GM23338 (cell line): Measurements from ENCODE around the gene FKBP7. TPM values are rescaled to one million over a fixed set of nuclear protein-coding genes. Genes with fewer than 3 reads are reported as not detected.

Experiments used
- ATAC-seq: fragments of 200-7000 bp; cut with Tn5 transposase; 3 replicates; pipeline ENCODE4 v1.9.1; 2020
- DNase-seq: peaks from one replicate; pipeline ENCODE4 v3.0.0-alpha.2; 2015; ENCODE audit warnings: low spot score
- H2AFZ ChIP-seq: fragments of 200-600 bp; sonication (generic); 2 replicates; pipeline ENCODE4 v1.8.0; 2016; ENCODE audit warnings: antibody characterized with exemption, mild to moderate bottlenecking, moderate library complexity
- H3F3A ChIP-seq: fragments of 200-600 bp; sonication (generic); replicated peaks from 2 replicates; pipeline ENCODE4 v1.8.0; 2017; ENCODE audit warnings: antibody characterized with exemption, mixed run types, low read depth
- H3K27ac ChIP-seq: fragments of 200-600 bp; sonication (generic); 2 replicates; pipeline ENCODE4 v1.6.1; 2016; ENCODE audit warnings: low read depth
- H3K27me3 ChIP-seq: fragments of 200-600 bp; sonication (generic); 2 replicates; pipeline ENCODE4 v1.8.0; 2016; ENCODE audit warnings: mild to moderate bottlenecking, mixed run types, moderate library complexity; ENCODE audit not compliant: insufficient read depth
- H3K36me3 ChIP-seq: fragments of 200-600 bp; sonication (generic); 2 replicates; pipeline ENCODE4 v1.8.0; 2016; ENCODE audit warnings: mild to moderate bottlenecking; ENCODE audit not compliant: insufficient read depth
- H3K4me1 ChIP-seq: fragments of 200-600 bp; sonication (generic); 2 replicates; pipeline ENCODE4 v1.8.0; 2016; ENCODE audit warnings: mild to moderate bottlenecking, moderate library complexity; ENCODE audit not compliant: insufficient read depth
- H3K4me2 ChIP-seq: fragments of 200-600 bp; sonication (generic); 2 replicates; pipeline ENCODE4 v1.7.1; 2017; ENCODE audit warnings: mixed run types
- H3K4me3 ChIP-seq: fragments of 200-600 bp; sonication (generic); 2 replicates; pipeline ENCODE4 v1.6.1; 2016; ENCODE audit warnings: mixed run types
- H3K79me2 ChIP-seq: fragments of 200-600 bp; sonication (generic); replicated peaks from 2 replicates; pipeline ENCODE4 v1.8.0; 2017; ENCODE audit warnings: mild to moderate bottlenecking; ENCODE audit not compliant: insufficient read depth
- H3K9me2 ChIP-seq: fragments of 200-600 bp; sonication (generic); 2 replicates; pipeline ENCODE4 v1.8.0; 2017; ENCODE audit not compliant: insufficient read depth
- H4K20me1 ChIP-seq: fragments of 200-600 bp; sonication (generic); replicated peaks from 2 replicates; pipeline ENCODE4 v1.8.0; 2017; ENCODE audit warnings: mild to moderate bottlenecking; ENCODE audit not compliant: insufficient read depth
- H3K27ac Mint-ChIP-seq: 2 replicates; pipeline ENCODE4 v1.8.0; 2020; ENCODE audit warnings: inconsistent platforms, mild to moderate bottlenecking, moderate library complexity, mixed read lengths
- H3K27me3 Mint-ChIP-seq: 3 replicates; pipeline ENCODE4 v1.8.0; 2022; ENCODE audit warnings: low read depth, mild to moderate bottlenecking, moderate library complexity, mixed read lengths, inconsistent platforms; ENCODE audit not compliant: insufficient read depth, poor library complexity
- H3K36me3 Mint-ChIP-seq: 3 replicates; pipeline ENCODE4 v1.8.0; 2021; ENCODE audit warnings: low read depth, mild to moderate bottlenecking, inconsistent platforms, moderate library complexity, mixed read lengths
- H3K4me1 Mint-ChIP-seq: 3 replicates; pipeline ENCODE4 v1.8.0; 2020; ENCODE audit warnings: mild to moderate bottlenecking, inconsistent platforms, mixed read lengths
- H3K4me3 Mint-ChIP-seq: 3 replicates; pipeline ENCODE4 v1.8.0; 2021; ENCODE audit warnings: moderate library complexity, mild to moderate bottlenecking, inconsistent platforms, mixed read lengths
- H3K9me3 Mint-ChIP-seq: 3 replicates; pipeline ENCODE4 v1.8.0; 2020; ENCODE audit warnings: moderate library complexity, mild to moderate bottlenecking, inconsistent platforms, mixed read lengths
- CREB1 ChIP-seq: fragments of 250-450 bp; sonication (Bioruptor Pico); IDR thresholded peaks from 2 replicates; pipeline ENCODE4 v1.5.0; 2020; ENCODE audit warnings: low read depth, mild to moderate bottlenecking, moderate library complexity
- EZH2 ChIP-seq: fragments of 200-600 bp; sonication (generic); IDR thresholded peaks from one replicate; pipeline ENCODE4 v1.8.0; 2017; ENCODE audit warnings: antibody characterized with exemption, mild to moderate bottlenecking, low read depth; ENCODE audit not compliant: unreplicated experiment
- EZH2phosphoT487 ChIP-seq: fragments of 200-600 bp; sonication (generic); IDR thresholded peaks from one replicate; pipeline ENCODE4 v1.8.1; 2018; ENCODE audit warnings: antibody characterized with exemption; ENCODE audit not compliant: unreplicated experiment
- JUNB ChIP-seq: IDR thresholded peaks from one replicate; pipeline ENCODE4 v1.6.1; 2016; ENCODE audit warnings: antibody characterized with exemption; ENCODE audit not compliant: unreplicated experiment
- NANOG ChIP-seq: IDR thresholded peaks from 2 replicates; pipeline ENCODE4 v1.6.1; 2016; ENCODE audit warnings: antibody characterized with exemption, borderline replicate concordance
- POLR2AphosphoS5 ChIP-seq: IDR thresholded peaks from 2 replicates; pipeline ENCODE4 v1.6.1; 2016; ENCODE audit warnings: antibody characterized with exemption, low read depth
- STAT1 ChIP-seq: IDR thresholded peaks from one replicate; pipeline ENCODE4 v1.6.1; 2016; ENCODE audit warnings: antibody characterized with exemption; ENCODE audit not compliant: unreplicated experiment
- ZNF114 ChIP-seq: fragments of 250-450 bp; sonication (Bioruptor Pico); IDR thresholded peaks from 2 replicates; pipeline ENCODE4 v1.5.0; 2020; ENCODE audit warnings: mild to moderate bottlenecking, moderate library complexity
- ZNF331 ChIP-seq: fragments of 250-450 bp; sonication (Bioruptor Pico); IDR thresholded peaks from 2 replicates; pipeline ENCODE4 v1.5.0; 2020; ENCODE audit warnings: low read depth, mild to moderate bottlenecking, moderate library complexity
- polyA plus RNA-seq: library from polyadenylated mRNA; unstranded; fragments of >200 nt; fragmentation: Nextera tagmentation; extraction: Ambion mirVana; gene quantifications from 2 replicates; pipeline ENCODE4 v1.2.1, GENCODE V29; 2016
- total RNA-seq: library from RNA; depleted of rRNA; stranded (reverse); fragments of >200 nt; shearing (Covaris generic); gene quantifications from 2 replicates; pipeline ENCODE4 v1.2.3, GENCODE V29; 2014
- TF ChIP-seq, protein P1 (sequence below): fragments of 250-450 bp; sonication (Bioruptor Pico); IDR thresholded peaks from 2 replicates; pipeline ENCODE4 v1.5.0; 2020; ENCODE audit warnings: mild to moderate bottlenecking, moderate library complexity
- TF ChIP-seq, protein P2 (sequence below): IDR thresholded peaks from one replicate; pipeline ENCODE4 v1.6.1; 2018; ENCODE audit warnings: antibody characterized with exemption; ENCODE audit not compliant: unreplicated experiment
- TF ChIP-seq, protein P3 (sequence below), 2 experiments: fragments of 200-600 bp in 1 of 2; sonication (generic) in 1 of 2; conservative IDR thresholded peaks; 2 replicates each; pipeline versions ENCODE4 v1.5.1 to v1.6.1; 2016 to 2017; ENCODE audit warnings: antibody characterized with exemption in 2 of 2, low read depth in 2 of 2, mild to moderate bottlenecking in 2 of 2, moderate library complexity in 1 of 2
- TF ChIP-seq, protein P4 (sequence below): IDR thresholded peaks from 2 replicates; pipeline ENCODE4 v1.6.1; 2016; ENCODE audit warnings: antibody characterized with exemption

FKBP7 gene
- total and polyA plus RNA-seq, 2 experiments from 2014 or later = 8.3 to 9.0 TPM

DNA sequence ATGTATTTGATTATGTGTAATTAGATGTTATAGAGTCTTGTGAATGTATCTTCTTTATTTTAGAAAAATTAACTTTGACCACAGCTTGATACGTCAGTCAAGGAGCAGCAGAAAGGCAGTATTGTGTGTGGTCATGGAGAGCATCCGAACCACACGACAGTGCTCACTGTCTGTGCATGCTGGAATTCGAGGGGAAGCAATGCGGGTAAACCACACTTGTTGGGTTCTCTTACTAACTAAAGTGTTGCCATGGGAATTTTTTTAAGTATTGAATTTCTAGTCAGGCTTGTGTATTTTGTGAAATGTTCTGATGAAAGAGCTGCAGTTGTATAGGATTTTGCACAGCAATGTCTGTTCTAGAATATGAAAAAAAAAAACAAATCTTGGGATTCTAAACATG is 22.5 kb downstream of the FKBP7 start:
- H3K4me3 Mint-ChIP-seq = no peak overlapping the region

More for the DNA sequence above, 22.5 kb downstream of the FKBP7 start:
- no peaks in the 10 kb centered on the region for H3K79me2 ChIP-seq
- H3F3A ChIP-seq = 0 out of 2 replicates have a peak, but pooled peaks cover 4% of the 10 kb centered on the region
- no peaks in the 10 kb centered on the region for H4K20me1 ChIP-seq
- H3K36me3 ChIP-seq = no peaks in the 10 kb centered on the region
- no peak overlapping the region for H3K27ac ChIP-seq
- DNase-seq (no peak), ATAC-seq (no peak)
- H2AFZ ChIP-seq = peak overlapping the region; percentile 21; the same call in 1 of the 2 replicates
- Mint-ChIP-seq H3K27me3 (peaks cover 7% of the 10 kb centered on the region), H3K27ac (no peak overlapping the region), H3K9me3 (no peaks in the 10 kb centered on the region), H3K4me1 (peaks cover 5% of the 10 kb centered on the region; the same call in 1 of the 3 replicates), H3K36me3 (no peaks in the 10 kb centered on the region)
- peaks cover 6% of the 10 kb centered on the region; the same call in 1 of the 2 replicates for H3K9me2 ChIP-seq
- H3K4me3 ChIP-seq = no peak overlapping the region
- TF ChIP-seq, protein P1, sequence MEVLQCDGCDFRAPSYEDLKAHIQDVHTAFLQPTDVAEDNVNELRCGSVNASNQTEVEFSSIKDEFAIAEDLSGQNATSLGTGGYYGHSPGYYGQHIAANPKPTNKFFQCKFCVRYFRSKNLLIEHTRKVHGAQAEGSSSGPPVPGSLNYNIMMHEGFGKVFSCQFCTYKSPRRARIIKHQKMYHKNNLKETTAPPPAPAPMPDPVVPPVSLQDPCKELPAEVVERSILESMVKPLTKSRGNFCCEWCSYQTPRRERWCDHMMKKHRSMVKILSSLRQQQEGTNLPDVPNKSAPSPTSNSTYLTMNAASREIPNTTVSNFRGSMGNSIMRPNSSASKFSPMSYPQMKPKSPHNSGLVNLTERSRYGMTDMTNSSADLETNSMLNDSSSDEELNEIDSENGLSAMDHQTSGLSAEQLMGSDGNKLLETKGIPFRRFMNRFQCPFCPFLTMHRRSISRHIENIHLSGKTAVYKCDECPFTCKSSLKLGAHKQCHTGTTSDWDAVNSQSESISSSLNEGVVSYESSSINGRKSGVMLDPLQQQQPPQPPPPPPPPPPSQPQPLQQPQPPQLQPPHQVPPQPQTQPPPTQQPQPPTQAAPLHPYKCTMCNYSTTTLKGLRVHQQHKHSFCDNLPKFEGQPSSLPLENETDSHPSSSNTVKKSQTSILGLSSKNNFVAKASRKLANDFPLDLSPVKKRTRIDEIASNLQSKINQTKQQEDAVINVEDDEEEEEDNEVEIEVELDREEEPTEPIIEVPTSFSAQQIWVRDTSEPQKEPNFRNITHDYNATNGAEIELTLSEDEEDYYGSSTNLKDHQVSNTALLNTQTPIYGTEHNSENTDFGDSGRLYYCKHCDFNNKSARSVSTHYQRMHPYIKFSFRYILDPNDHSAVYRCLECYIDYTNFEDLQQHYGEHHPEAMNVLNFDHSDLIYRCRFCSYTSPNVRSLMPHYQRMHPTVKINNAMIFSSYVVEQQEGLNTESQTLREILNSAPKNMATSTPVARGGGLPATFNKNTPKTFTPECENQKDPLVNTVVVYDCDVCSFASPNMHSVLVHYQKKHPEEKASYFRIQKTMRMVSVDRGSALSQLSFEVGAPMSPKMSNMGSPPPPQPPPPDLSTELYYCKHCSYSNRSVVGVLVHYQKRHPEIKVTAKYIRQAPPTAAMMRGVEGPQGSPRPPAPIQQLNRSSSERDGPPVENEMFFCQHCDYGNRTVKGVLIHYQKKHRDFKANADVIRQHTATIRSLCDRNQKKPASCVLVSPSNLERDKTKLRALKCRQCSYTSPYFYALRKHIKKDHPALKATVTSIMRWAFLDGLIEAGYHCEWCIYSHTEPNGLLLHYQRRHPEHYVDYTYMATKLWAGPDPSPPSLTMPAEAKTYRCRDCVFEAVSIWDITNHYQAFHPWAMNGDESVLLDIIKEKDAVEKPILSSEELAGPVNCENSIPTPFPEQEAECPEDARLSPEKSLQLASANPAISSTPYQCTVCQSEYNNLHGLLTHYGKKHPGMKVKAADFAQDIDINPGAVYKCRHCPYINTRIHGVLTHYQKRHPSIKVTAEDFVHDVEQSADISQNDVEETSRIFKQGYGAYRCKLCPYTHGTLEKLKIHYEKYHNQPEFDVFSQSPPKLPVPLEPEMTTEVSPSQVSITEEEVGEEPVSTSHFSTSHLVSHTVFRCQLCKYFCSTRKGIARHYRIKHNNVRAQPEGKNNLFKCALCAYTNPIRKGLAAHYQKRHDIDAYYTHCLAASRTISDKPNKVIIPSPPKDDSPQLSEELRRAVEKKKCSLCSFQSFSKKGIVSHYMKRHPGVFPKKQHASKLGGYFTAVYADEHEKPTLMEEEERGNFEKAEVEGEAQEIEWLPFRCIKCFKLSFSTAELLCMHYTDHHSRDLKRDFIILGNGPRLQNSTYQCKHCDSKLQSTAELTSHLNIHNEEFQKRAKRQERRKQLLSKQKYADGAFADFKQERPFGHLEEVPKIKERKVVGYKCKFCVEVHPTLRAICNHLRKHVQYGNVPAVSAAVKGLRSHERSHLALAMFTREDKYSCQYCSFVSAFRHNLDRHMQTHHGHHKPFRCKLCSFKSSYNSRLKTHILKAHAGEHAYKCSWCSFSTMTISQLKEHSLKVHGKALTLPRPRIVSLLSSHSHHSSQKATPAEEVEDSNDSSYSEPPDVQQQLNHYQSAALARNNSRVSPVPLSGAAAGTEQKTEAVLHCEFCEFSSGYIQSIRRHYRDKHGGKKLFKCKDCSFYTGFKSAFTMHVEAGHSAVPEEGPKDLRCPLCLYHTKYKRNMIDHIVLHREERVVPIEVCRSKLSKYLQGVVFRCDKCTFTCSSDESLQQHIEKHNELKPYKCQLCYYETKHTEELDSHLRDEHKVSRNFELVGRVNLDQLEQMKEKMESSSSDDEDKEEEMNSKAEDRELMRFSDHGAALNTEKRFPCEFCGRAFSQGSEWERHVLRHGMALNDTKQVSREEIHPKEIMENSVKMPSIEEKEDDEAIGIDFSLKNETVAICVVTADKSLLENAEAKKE (CRISPR knock-in tag) = no peak
- TF ChIP-seq STAT1 = no peak
- no peak for TF ChIP-seq POLR2AphosphoS5
- TF ChIP-seq ZNF114 (CRISPR knock-in tag) = no peak
- TF ChIP-seq JUNB = no peak
- TF ChIP-seq, protein P2, sequence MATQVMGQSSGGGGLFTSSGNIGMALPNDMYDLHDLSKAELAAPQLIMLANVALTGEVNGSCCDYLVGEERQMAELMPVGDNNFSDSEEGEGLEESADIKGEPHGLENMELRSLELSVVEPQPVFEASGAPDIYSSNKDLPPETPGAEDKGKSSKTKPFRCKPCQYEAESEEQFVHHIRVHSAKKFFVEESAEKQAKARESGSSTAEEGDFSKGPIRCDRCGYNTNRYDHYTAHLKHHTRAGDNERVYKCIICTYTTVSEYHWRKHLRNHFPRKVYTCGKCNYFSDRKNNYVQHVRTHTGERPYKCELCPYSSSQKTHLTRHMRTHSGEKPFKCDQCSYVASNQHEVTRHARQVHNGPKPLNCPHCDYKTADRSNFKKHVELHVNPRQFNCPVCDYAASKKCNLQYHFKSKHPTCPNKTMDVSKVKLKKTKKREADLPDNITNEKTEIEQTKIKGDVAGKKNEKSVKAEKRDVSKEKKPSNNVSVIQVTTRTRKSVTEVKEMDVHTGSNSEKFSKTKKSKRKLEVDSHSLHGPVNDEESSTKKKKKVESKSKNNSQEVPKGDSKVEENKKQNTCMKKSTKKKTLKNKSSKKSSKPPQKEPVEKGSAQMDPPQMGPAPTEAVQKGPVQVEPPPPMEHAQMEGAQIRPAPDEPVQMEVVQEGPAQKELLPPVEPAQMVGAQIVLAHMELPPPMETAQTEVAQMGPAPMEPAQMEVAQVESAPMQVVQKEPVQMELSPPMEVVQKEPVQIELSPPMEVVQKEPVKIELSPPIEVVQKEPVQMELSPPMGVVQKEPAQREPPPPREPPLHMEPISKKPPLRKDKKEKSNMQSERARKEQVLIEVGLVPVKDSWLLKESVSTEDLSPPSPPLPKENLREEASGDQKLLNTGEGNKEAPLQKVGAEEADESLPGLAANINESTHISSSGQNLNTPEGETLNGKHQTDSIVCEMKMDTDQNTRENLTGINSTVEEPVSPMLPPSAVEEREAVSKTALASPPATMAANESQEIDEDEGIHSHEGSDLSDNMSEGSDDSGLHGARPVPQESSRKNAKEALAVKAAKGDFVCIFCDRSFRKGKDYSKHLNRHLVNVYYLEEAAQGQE = no peak
- TF ChIP-seq ZNF331 = no peak
- TF ChIP-seq, protein P3, sequence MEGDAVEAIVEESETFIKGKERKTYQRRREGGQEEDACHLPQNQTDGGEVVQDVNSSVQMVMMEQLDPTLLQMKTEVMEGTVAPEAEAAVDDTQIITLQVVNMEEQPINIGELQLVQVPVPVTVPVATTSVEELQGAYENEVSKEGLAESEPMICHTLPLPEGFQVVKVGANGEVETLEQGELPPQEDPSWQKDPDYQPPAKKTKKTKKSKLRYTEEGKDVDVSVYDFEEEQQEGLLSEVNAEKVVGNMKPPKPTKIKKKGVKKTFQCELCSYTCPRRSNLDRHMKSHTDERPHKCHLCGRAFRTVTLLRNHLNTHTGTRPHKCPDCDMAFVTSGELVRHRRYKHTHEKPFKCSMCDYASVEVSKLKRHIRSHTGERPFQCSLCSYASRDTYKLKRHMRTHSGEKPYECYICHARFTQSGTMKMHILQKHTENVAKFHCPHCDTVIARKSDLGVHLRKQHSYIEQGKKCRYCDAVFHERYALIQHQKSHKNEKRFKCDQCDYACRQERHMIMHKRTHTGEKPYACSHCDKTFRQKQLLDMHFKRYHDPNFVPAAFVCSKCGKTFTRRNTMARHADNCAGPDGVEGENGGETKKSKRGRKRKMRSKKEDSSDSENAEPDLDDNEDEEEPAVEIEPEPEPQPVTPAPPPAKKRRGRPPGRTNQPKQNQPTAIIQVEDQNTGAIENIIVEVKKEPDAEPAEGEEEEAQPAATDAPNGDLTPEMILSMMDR (conservative IDR thresholded peaks at IDR 0.05; ENCODE audit: low read depth in 2 of 2) = no peak
- no peak for TF ChIP-seq CREB1 (CRISPR knock-in tag)
- no peak for TF ChIP-seq EZH2
- no peak for TF ChIP-seq EZH2phosphoT487
- TF ChIP-seq, protein P4, sequence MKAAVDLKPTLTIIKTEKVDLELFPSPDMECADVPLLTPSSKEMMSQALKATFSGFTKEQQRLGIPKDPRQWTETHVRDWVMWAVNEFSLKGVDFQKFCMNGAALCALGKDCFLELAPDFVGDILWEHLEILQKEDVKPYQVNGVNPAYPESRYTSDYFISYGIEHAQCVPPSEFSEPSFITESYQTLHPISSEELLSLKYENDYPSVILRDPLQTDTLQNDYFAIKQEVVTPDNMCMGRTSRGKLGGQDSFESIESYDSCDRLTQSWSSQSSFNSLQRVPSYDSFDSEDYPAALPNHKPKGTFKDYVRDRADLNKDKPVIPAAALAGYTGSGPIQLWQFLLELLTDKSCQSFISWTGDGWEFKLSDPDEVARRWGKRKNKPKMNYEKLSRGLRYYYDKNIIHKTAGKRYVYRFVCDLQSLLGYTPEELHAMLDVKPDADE = no peak
- TF ChIP-seq NANOG = no peak
- no peak overlapping the region for H3K4me2 ChIP-seq
- H3K27me3 ChIP-seq = no peaks in the 10 kb centered on the region
- no peaks in the 10 kb centered on the region for H3K4me1 ChIP-seq
